Testis (tissue), 3 donors: Measurements from ENCODE around the gene RAMAC. TPM values are rescaled to one million over a fixed set of nuclear protein-coding genes. Genes with fewer than 3 reads are reported as not detected.

Experiments used
- DNase-seq: peaks from one replicate; pipeline ENCODE4 v3.0.0-alpha.2; 2019
- H3K27ac ChIP-seq, 2 donors: fragments of 200-600 bp; sonication (generic); one replicate each; pipeline ENCODE4 v1.5.1; 2019
- H3K27me3 ChIP-seq: fragments of 200-600 bp; sonication (generic); one replicate; pipeline ENCODE4 v1.5.1; 2019
- H3K36me3 ChIP-seq: fragments of 200-600 bp; sonication (generic); one replicate; pipeline ENCODE4 v1.5.1; 2017; ENCODE audit warnings: low read depth; ENCODE audit errors: missing control alignments
- H3K4me1 ChIP-seq: fragments of 200-600 bp; sonication (generic); one replicate; pipeline ENCODE4 v1.5.1; 2019
- H3K4me3 ChIP-seq, 2 donors: fragments of 200-600 bp; sonication (generic); one replicate each; pipeline ENCODE4 v1.5.1; 2017 to 2019
- H3K9me3 ChIP-seq: fragments of 200-600 bp; sonication (generic); one replicate; pipeline ENCODE4 v1.5.1; 2017
- CTCF ChIP-seq, 3 experiments: fragments of 450-650 bp in 2 of 3; fragments of 200-600 bp in 1 of 3; sonication (generic) in 1 of 3; IDR thresholded peaks; one replicate each; pipeline ENCODE4 v1.5.1; 2016 to 2019; ENCODE audit warnings: antibody characterized with exemption in 3 of 3, mild to moderate bottlenecking in 2 of 3, moderate library complexity in 1 of 3
- POLR2A ChIP-seq: fragments of 450-650 bp; IDR thresholded peaks from one replicate; pipeline ENCODE4 v1.6.1; 2017; ENCODE audit warnings: antibody characterized with exemption, mild to moderate bottlenecking, moderate library complexity
- WGBS, 2 donors: methylation state at CpG; one replicate each; pipeline ENCODE4 v1.1.5; 2018; 5-methylcytosine and 5-hydroxymethylcytosine counted together
- intact Hi-C: fragments of 100-400 bp; cut with DNase I; formaldehyde crosslinking; loops from one replicate; pipeline ENCODE4 v1.15.1; 2023; ENCODE audit warnings: low total_unique reads
- polyA plus RNA-seq: library from polyadenylated mRNA; stranded (reverse); fragments of 350-450 nt; fragmentation: Illumina TruSeq; extraction: RNeasy Lipid Tissue Mini Kit (QIAGEN cat#74804); gene quantifications from one replicate; pipeline ENCODE4 v1.2.3, GENCODE V29; 2014; ENCODE audit warnings: low read depth, low replicate concordance; ENCODE audit not compliant: insufficient read depth
- total RNA-seq, 2 donors: library from RNA; depleted of rRNA; stranded (reverse); fragments of >200 nt; gene quantifications; one replicate each; pipeline ENCODE4 v1.2.3, GENCODE V29; 2016

Gene RAMAC
- total and polyA plus RNA-seq, 3 donors from 2014 or later: 21.2 to 33.5 (median 26.9) TPM

DNA sequence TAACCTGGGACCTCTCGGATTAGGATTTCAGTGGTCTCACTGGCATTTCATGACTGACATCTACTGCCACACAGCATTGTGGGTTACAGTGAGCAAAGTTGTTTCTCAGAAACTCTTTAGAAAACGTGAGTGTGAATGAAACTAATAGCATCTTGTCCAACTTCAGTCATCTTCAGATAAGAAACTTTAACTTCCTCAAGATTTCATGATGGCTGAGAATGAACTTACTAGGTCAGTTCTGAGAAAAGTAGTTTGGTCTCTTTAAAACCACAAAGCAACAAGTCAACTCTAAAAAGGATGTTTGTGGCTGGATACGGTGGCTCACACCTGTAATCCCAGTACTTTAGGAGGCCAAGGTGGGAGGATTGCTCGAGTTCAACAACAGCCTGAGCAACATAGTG lies 19.3 kb upstream of the RAMAC start:
- no peak for DNase-seq
- no peaks in the 10 kb centered on the region for H3K9me3 ChIP-seq
- H3K36me3 ChIP-seq: no peaks in the 10 kb centered on the region
- 82 to 85% methylated on average over 4 of the region's 4 CpGs for WGBS, 2 donors
- H3K27me3 ChIP-seq: no peaks in the 10 kb centered on the region
- TF ChIP-seq CTCF (IDR thresholded peaks at IDR 0.05) (no peak), POLR2A (no peak)
- no peak overlapping the region for H3K27ac ChIP-seq
- H3K4me3 ChIP-seq: no peak overlapping the region
- no peaks in the 10 kb centered on the region for H3K4me1 ChIP-seq
- intact Hi-C loops: no loop called here

DNA sequence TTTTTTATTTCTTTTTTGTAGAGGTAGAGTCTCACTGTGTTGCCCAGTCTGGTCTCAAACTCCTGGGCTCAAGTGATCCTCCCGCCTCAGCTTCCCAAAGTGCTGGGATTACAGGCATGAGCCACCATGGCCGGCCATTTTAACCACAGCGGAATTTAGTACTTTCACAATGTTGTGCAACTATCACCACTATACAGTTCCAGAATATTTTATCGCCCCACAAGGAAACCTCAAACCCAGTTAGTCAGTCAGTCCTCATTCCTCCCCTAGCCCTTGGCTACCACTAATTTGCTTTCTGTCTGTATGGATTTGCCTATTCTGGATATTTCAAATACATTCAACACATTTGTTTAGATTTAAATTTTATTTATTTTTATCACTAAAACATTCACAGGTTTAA lies 17.9 kb upstream of the RAMAC start:
- no peak overlapping the region for H3K27ac ChIP-seq
- intact Hi-C loops: no loop called here
- no peaks in the 10 kb centered on the region for H3K27me3 ChIP-seq
- no peak for DNase-seq
- TF ChIP-seq POLR2A (no peak), CTCF (IDR thresholded peaks at IDR 0.05) (no peak)
- no peaks in the 10 kb centered on the region for H3K36me3 ChIP-seq
- WGBS, 2 donors: 89 to 90% methylated on average over 4 of the region's 4 CpGs
- H3K4me3 ChIP-seq: no peak overlapping the region
- no peaks in the 10 kb centered on the region for H3K9me3 ChIP-seq
- H3K4me1 ChIP-seq: no peaks in the 10 kb centered on the region

- Histone ChIP-seq H3K27me3 (no peaks in the 10 kb centered on the region), H3K27ac (no peak overlapping the region), H3K36me3 (no peaks in the 10 kb centered on the region), H3K4me3 (no peak overlapping the region), H3K9me3 (no peaks in the 10 kb centered on the region), H3K4me1 (no peaks in the 10 kb centered on the region)
- intact Hi-C loops: no loop called here
- TF ChIP-seq POLR2A: no peak
- no peak for TF ChIP-seq CTCF (IDR thresholded peaks at IDR 0.05)
- DNase-seq: no peak
- 85 to 88% methylated on average over 7 of the region's 7 CpGs for WGBS, 2 donors
Measured at GRCh38 chr15:82969353-82969752, 16.7 kb upstream of the RAMAC start.

- intact Hi-C loops: no loop called here
- Histone ChIP-seq H3K27ac (no peak overlapping the region), H3K36me3 (no peaks in the 10 kb centered on the region), H3K27me3 (no peaks in the 10 kb centered on the region), H3K9me3 (no peaks in the 10 kb centered on the region), H3K4me3 (no peak overlapping the region), H3K4me1 (no peaks in the 10 kb centered on the region)
- DNase-seq: no peak
- TF ChIP-seq POLR2A (no peak), CTCF (IDR thresholded peaks at IDR 0.05) (no peak)
- WGBS, 2 donors: 77 to 79% methylated on average over 3 of the region's 3 CpGs
Measured at GRCh38 chr15:82970078-82970686, 15.8 kb upstream of the RAMAC start.

DNA sequence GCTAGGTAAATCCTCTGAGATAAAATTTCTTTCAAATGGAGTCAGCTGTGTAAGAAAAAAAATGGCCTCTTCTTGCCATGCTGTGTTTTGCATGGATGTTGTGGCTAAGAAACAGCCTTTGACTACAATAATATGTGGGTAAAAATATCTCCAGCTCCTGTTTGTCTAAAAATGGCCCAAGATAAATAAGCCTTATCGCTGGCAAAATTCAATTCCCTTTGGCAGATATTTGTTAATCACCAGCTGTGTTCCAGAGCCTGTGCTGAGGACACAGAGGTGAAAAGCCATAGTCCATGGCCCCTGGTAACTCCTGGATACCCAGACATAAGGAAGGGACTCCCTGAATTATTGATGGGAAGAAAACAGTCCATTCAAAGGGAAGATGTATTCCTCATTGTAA lies 15.3 kb upstream of the RAMAC start:
- Histone ChIP-seq H3K4me1 (no peaks in the 10 kb centered on the region), H3K27me3 (no peaks in the 10 kb centered on the region), H3K9me3 (no peaks in the 10 kb centered on the region), H3K4me3 (no peak overlapping the region), H3K36me3 (no peaks in the 10 kb centered on the region), H3K27ac (no peak overlapping the region)
- intact Hi-C loops: no loop called here
- 65 to 85% methylated on average over 1 of the region's 1 CpG for whole genome bisulfite sequencing, 2 donors
- no peak for TF ChIP-seq POLR2A
- no peak for TF ChIP-seq CTCF (IDR thresholded peaks at IDR 0.05)
- no peak for DNase-seq
